Chondrocyte (in vitro differentiated cells): Measurements from ENCODE around the gene SIK1. TPM values are rescaled to one million over a fixed set of nuclear protein-coding genes. Genes with fewer than 3 reads are reported as not detected.

ENCODE experiments used
- DNase-seq: peaks from one replicate; pipeline ENCODE4 v3.0.0; 2021; ENCODE audit warnings: mixed read lengths, low spot score
- H3K27ac Mint-ChIP-seq: one replicate; pipeline ENCODE4 v1.8.0; 2021; ENCODE audit warnings: mild to moderate bottlenecking, moderate library complexity, mixed read lengths; ENCODE audit not compliant: unreplicated experiment
- H3K27me3 Mint-ChIP-seq: 2 replicates; pipeline ENCODE4 v1.8.0; 2021; ENCODE audit warnings: low read depth, mixed read lengths
- H3K36me3 Mint-ChIP-seq: 2 replicates; pipeline ENCODE4 v1.8.0; 2021; ENCODE audit warnings: low read depth, mixed read lengths
- H3K4me1 Mint-ChIP-seq: 2 replicates; pipeline ENCODE4 v1.8.0; 2021; ENCODE audit warnings: low read depth, mild to moderate bottlenecking, mixed read lengths
- H3K4me3 Mint-ChIP-seq: one replicate; pipeline ENCODE4 v1.8.0; 2021; ENCODE audit warnings: mild to moderate bottlenecking, moderate library complexity, mixed read lengths; ENCODE audit not compliant: unreplicated experiment
- H3K9me3 Mint-ChIP-seq: 2 replicates; pipeline ENCODE4 v1.8.0; 2021; ENCODE audit warnings: low read depth, mixed read lengths
- total RNA-seq: library from RNA; stranded (reverse); gene quantifications from 3 replicates; pipeline ENCODE4 v1.2.1, GENCODE V29; 2021
- TF ChIP-seq, protein P1 (sequence below): fragments of 200-600 bp; sonication (generic); IDR thresholded peaks from 2 replicates; pipeline ENCODE4 v1.5.0; 2021; ENCODE audit warnings: antibody characterized with exemption, mild to moderate bottlenecking, moderate library complexity

The SIK1 gene
- total RNA-seq, 1 donor from 2014 or later: 60.7 TPM

DNA sequence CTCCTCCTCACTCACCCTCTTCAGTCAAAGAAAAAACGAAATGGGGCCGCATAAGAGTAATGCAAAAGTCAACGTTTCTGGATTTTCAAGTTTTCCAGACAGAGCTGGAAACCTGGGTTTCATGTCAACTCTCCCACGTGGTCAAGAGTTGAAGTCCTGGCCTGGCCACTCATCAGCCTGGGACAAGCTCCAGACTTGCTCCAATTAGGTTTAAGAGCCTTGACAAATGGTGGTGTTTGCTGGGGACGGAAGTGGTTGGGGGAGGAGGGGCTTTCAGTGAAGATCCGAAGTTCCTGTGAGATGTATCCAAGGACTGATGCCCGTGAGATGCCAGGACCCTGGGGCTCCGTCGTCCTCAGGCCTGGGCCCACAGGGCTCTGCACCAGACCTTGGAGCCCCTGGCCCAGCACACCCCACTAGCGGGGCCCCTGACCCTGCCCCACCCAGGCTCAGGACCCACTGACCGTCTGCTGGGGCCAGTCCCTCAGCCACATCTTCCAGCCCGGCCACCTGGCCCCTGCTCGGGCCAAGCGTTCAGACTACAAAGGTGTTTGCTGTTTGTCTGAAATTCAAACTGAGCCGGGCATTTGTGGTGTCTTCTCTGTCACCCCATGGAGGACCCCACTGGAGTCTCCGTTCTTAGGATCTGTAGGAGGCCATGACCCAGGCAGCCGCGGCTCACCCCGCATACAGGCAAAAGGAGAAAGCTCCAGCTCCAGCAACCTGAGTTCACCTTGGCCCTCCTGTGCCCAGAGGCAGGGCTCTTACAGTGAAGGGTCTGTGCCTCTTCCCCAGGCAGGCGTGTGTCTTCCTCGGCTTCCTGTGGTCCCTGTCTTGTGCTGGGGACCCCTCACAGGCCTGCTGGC is 53.3 kb downstream of the SIK1 start:
- TF ChIP-seq, protein P1, sequence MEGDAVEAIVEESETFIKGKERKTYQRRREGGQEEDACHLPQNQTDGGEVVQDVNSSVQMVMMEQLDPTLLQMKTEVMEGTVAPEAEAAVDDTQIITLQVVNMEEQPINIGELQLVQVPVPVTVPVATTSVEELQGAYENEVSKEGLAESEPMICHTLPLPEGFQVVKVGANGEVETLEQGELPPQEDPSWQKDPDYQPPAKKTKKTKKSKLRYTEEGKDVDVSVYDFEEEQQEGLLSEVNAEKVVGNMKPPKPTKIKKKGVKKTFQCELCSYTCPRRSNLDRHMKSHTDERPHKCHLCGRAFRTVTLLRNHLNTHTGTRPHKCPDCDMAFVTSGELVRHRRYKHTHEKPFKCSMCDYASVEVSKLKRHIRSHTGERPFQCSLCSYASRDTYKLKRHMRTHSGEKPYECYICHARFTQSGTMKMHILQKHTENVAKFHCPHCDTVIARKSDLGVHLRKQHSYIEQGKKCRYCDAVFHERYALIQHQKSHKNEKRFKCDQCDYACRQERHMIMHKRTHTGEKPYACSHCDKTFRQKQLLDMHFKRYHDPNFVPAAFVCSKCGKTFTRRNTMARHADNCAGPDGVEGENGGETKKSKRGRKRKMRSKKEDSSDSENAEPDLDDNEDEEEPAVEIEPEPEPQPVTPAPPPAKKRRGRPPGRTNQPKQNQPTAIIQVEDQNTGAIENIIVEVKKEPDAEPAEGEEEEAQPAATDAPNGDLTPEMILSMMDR: no peak

DNA sequence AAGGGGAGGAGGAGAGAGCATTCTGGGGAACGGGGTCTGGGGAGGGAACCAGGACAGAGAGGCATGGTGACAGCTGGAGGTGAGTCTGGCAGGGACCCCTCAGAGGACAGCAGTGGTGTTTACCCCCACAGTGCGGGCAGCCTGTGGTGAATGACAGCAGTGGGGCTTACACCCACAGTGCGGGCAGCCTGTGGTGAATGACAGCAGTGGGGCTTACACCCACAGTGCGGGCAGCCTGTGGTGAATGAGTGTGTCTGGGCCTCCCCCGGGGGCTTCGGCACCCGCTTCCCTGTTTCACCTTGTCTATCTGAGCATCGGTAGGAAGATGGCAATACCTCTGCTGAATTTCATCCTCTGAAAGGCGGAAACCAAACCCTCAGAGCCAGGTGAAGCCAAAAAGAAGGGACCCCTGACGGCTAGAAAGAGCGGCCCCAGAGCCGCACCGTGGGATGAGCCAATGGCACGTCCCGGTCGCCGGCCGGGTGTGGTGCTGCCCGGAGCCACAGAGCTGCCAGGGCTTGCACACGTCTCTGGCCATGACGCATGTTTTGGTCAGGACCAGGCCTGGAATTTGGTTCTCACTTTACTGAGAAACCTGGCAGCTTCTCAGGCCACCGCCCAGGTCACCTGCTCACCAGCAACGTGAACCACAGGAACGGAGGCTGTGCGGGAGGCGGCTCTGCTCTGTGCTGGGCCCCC is 54.1 kb downstream of the SIK1 start:
- TF ChIP-seq, protein P1: no peak
- no peak overlapping the region for H3K27ac Mint-ChIP-seq
- H3K4me3 Mint-ChIP-seq: no peak overlapping the region
- no peaks in the 10 kb centered on the region for H3K4me1 Mint-ChIP-seq
- H3K36me3 Mint-ChIP-seq: no peaks in the 10 kb centered on the region
- H3K27me3 Mint-ChIP-seq: peaks cover 5% of the 10 kb centered on the region
- no peaks in the 10 kb centered on the region for H3K9me3 Mint-ChIP-seq
- peak; percentile 65 for DNase-seq

More for the DNA sequence above, 53.3 kb downstream of the SIK1 start:
- Mint-ChIP-seq H3K9me3 (no peaks in the 10 kb centered on the region), H3K27ac (no peak overlapping the region), H3K4me1 (no peaks in the 10 kb centered on the region), H3K4me3 (no peak overlapping the region), H3K36me3 (no peaks in the 10 kb centered on the region), H3K27me3 (peaks cover 5% of the 10 kb centered on the region)
- peak; percentile 73 for DNase-seq

DNA sequence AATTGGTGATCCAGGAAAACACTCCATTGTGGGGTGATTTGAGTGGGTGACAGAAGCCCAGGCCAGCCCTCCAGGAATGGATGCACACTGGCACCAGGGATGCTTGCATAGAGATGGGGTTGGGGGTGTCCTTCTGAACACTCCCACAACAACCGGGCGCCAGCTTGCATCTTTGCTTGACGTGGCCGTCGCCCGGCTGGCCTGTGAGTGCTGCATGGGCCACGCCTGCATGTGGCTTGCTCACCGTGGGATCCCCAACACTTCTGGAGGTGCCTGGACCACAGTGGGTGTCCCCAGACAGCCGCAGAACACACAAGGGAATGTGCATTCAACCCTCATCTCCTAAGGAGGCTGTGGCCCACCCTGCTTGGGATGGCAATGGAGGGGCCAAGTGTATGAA is 55.1 kb downstream of the SIK1 start:
- Mint-ChIP-seq H3K4me1 (no peaks in the 10 kb centered on the region), H3K36me3 (no peaks in the 10 kb centered on the region), H3K27me3 (peaks cover 5% of the 10 kb centered on the region), H3K4me3 (no peak overlapping the region), H3K27ac (no peak overlapping the region), H3K9me3 (no peaks in the 10 kb centered on the region)
- TF ChIP-seq, protein P1: no peak
- DNase-seq: peak; percentile 76

DNA sequence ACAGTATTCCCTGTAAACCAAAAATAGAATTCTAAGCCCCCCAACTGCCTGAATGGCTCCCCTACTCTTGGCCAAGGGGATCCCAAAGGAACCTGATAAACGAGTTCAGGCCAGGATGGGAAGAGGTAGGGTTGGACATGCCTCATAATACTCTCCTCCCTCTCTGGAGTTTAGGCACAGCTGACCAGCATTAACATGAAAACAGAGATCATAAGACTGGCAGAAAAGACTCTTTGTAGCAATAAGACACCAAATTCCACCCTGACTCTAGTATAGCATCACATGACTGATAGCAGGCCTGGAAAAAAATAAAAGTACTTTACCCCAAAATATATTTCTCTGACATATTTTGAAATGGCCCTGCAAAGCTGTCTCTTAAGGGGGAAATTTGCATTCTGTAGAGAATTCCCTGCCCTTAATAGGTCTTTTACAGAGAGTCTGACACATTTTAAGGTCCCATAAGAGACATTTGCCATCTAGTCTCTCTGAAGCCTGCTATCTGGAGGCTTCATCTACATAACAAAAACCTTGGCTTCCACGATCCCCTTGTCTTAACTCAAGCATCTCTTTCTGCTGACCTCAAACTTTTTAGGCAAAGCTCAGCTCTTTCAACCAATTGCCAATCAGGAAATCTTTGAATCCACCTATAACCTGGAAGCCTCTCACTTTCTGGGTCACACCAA is 55.9 kb downstream of the SIK1 start:
- Mint-ChIP-seq H3K27ac (no peak overlapping the region), H3K36me3 (no peaks in the 10 kb centered on the region), H3K9me3 (no peaks in the 10 kb centered on the region), H3K4me3 (no peak overlapping the region), H3K4me1 (no peaks in the 10 kb centered on the region), H3K27me3 (peaks cover 5% of the 10 kb centered on the region)
- peak; percentile 1 for DNase-seq
- TF ChIP-seq, protein P1: no peak

DNA sequence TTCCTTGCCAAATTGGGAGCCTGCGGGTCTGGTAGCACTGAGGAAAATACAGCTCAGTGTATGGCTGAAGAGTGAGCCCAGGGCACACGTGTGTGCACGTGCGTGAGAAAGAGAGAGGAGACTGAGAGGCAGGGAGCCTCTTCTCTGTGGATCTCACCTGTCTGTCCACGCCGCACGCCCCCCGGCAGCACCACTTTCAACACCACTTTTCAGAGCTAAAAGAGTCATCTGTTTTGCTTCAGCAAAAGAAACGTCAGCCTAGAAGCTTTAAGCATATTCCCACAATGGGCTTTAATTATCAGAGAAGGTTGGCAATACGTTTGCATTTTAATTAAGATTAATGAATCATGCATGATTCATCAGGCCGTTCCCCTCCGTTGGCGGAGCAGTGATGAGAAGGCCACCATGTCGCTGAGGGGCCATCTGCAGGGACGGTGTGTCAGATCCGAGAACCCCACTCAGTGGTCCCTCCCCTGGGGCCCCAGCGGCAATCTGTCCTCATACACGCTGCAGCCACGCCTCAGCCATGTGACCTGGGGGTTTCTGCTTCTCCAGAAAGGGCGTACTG is 56.8 kb downstream of the SIK1 start:
- peak; percentile 66 for DNase-seq
- TF ChIP-seq, protein P1: no peak
- no peak overlapping the region for H3K4me3 Mint-ChIP-seq

More for the DNA sequence above, 56.8 kb downstream of the SIK1 start:
- no peaks in the 10 kb centered on the region for H3K4me1 Mint-ChIP-seq
- peaks cover 5% of the 10 kb centered on the region for H3K27me3 Mint-ChIP-seq
- H3K27ac Mint-ChIP-seq: no peak overlapping the region
- no peaks in the 10 kb centered on the region for H3K36me3 Mint-ChIP-seq
- H3K9me3 Mint-ChIP-seq: no peaks in the 10 kb centered on the region
